ENCODE measurements around the gene THY1.

The THY1 gene

DNA sequence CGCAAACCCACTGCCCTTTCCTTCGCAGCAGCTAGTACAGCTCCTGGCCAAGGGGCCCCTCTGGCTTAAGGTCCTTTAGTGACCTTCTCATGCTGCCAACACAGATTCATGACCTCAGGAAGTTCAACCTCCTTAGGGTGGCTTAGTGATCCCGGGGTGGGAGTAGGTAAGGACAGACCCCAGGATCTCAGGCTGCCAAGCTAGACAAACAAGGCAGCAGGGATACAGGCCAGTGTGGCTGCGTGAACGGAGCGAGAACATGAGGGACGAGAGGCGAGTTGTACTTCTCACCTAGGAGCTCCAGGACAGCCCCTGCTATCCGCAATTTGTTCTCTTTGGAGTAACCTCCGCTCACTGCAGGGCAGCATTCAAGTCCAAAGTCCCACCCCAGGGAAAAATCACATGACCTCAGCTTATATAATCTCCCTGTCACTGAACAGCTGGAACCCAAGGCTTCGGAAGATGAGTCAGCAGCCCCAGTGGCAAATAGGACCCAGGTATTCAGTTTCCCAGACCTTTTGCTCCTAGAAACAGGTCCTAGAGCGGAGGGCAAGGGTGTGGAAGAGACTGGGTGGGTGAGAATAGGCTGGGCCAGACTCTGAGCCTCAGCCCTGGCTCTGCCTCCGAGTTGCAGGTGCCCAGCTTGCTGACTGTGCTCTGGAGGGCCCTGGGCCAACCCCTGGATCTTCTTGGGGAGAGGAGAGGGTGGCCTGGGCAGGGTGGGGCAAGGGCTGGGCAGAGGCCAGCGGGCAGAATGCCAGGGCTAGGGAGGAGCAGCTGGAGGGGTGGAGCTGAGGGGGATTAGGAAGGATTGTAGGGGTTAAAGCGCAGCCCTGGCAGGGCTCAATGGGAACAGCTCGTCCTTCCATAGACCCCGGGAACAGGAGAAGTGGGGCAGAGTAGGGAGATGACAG, 54.6 kb downstream of the THY1 start:
- Histone ChIP-seq H3K27ac (ENCODE audit: low read length) (peak overlapping the region; percentile 81), H3K36me3 (ENCODE audit: control insufficient read depth in 2 of 2, insufficient read depth in 2 of 2, low read length in 2 of 2) (no peaks in the 10 kb centered on the region), H3K9ac (ENCODE audit: low read length in 2 of 2) (peak overlapping the region; percentile 46 to 69), H3K27me3 (ENCODE audit: control insufficient read depth in 1 of 2, insufficient read depth in 2 of 2, low read length in 2 of 2) (no peaks in the 10 kb centered on the region), H3K4me3 (ENCODE audit: low read length in 2 of 2) (peak overlapping the region; percentile 47 to 60), H3K9me3 (ENCODE audit: control insufficient read depth in 2 of 2, low read length in 2 of 2) (no peaks in the 10 kb centered on the region), H3K4me1 (ENCODE audit: control insufficient read depth, insufficient read depth, low read length) (peaks cover 84% of the 10 kb centered on the region)

DNA sequence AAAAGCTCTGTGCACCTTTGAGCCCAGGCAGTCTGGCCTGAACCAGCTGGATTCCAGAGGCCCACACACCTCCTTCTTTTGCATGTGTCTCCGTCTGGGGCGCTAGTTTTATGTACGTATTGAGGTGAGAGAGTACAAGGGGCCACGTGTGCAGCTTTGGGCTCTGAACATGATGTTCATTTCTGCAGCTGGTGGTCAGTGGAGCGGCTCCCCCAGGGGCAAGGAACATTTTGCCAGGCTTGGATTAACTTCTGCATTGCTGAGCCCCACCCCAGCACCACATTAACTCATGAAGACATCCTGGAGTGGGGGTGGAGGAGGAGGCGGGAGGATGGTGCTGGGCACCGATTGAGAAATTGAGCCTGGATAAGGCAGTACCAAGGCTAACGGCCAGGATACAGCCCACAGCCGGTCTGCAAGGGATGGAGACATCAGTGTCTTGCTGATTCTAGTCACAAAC, 55.3 kb downstream of the THY1 start:
- Histone ChIP-seq H3K9ac (ENCODE audit: low read length in 2 of 2) (peak overlapping the region; percentile 46 to 69), H3K4me3 (ENCODE audit: low read length in 2 of 2) (peak overlapping the region in 1 of 2 donors; percentile 44), H3K4me1 (ENCODE audit: control insufficient read depth, insufficient read depth, low read length) (peaks cover 88% of the 10 kb centered on the region)

More for the DNA sequence above, 55.3 kb downstream of the THY1 start:
- H3K27me3 ChIP-seq (ENCODE audit: control insufficient read depth in 1 of 2, insufficient read depth in 2 of 2, low read length in 2 of 2), result no peaks in the 10 kb centered on the region
- no peaks in the 10 kb centered on the region for H3K36me3 ChIP-seq (ENCODE audit: control insufficient read depth in 2 of 2, insufficient read depth in 2 of 2, low read length in 2 of 2)
- H3K27ac ChIP-seq (ENCODE audit: low read length), result peak overlapping the region; percentile 81
- H3K9me3 ChIP-seq (ENCODE audit: control insufficient read depth in 2 of 2, low read length in 2 of 2), result no peaks in the 10 kb centered on the region

Measured in stomach smooth muscle (tissue), 2 donors.